Rectal smooth muscle tissue (tissue), 1 donor: ENCODE measurements around the gene LAPTM4A.
"Not testable (repeated sequence)": the region's sequence is repeated elsewhere in the genome, so short reads cannot be mapped to it uniquely, and the experiment has no call there.

Experiments
- H3K27ac ChIP-seq: one replicate; pipeline ENCODE4 v1.7.0; 2013; ENCODE audit warnings: low read depth, low read length, inconsistent platforms
- H3K27me3 ChIP-seq: one replicate; pipeline ENCODE4 v1.7.0; 2013; ENCODE audit warnings: low read length; ENCODE audit not compliant: control insufficient read depth, insufficient read depth
- H3K36me3 ChIP-seq: one replicate; pipeline ENCODE4 v1.7.0; 2013; ENCODE audit warnings: low read length; ENCODE audit not compliant: control insufficient read depth, insufficient read depth
- H3K4me1 ChIP-seq: one replicate; pipeline ENCODE4 v1.7.0; 2013; ENCODE audit warnings: low read length; ENCODE audit not compliant: control insufficient read depth, insufficient read depth
- H3K4me3 ChIP-seq: one replicate; pipeline ENCODE4 v1.7.0; 2013; ENCODE audit warnings: low read length
- H3K9ac ChIP-seq: one replicate; pipeline ENCODE4 v1.7.0; 2013; ENCODE audit warnings: low read length

LAPTM4A gene

GRCh38 chr2:20089715-20090464, 38.5 kb upstream of the LAPTM4A start:
- H3K4me1 ChIP-seq, result peaks cover 8% of the 10 kb centered on the region
- H3K9ac ChIP-seq, result no peak overlapping the region
- no peaks in the 10 kb centered on the region for H3K36me3 ChIP-seq
- H3K27ac ChIP-seq, result no peak overlapping the region
- H3K4me3 ChIP-seq, result no peak overlapping the region
- H3K27me3 ChIP-seq, result no peaks in the 10 kb centered on the region

- H3K27me3 ChIP-seq, H3K4me1 ChIP-seq, H3K4me3 ChIP-seq, H3K36me3 ChIP-seq, H3K9ac ChIP-seq, H3K27ac ChIP-seq: not testable (repeated sequence)
These were observed 34.5 kb upstream of the LAPTM4A start for GRCh38 chr2:20085909-20086308.

- not testable (repeated sequence) for H3K36me3 ChIP-seq, H3K27me3 ChIP-seq, H3K27ac ChIP-seq, H3K4me3 ChIP-seq, H3K4me1 ChIP-seq, H3K9ac ChIP-seq
These were observed 31.4 kb upstream of the LAPTM4A start for GRCh38 chr2:20082812-20083211.

GRCh38 chr2:20081841-20082240, 30.4 kb upstream of the LAPTM4A start:
- Histone ChIP-seq H3K4me1 (no peaks in the 10 kb centered on the region), H3K27me3 (no peaks in the 10 kb centered on the region), H3K36me3 (no peaks in the 10 kb centered on the region), H3K9ac (no peak overlapping the region), H3K4me3 (no peak overlapping the region), H3K27ac (no peak overlapping the region)

GRCh38 chr2:20080839-20081415, 29.5 kb upstream of the LAPTM4A start:
- no peaks in the 10 kb centered on the region for H3K4me1 ChIP-seq
- no peak overlapping the region for H3K4me3 ChIP-seq
- H3K9ac ChIP-seq, result no peak overlapping the region
- H3K27me3 ChIP-seq, result no peaks in the 10 kb centered on the region
- H3K36me3 ChIP-seq, result no peaks in the 10 kb centered on the region
- no peak overlapping the region for H3K27ac ChIP-seq

GRCh38 chr2:20080428-20080827, 29.0 kb upstream of the LAPTM4A start:
- no peak overlapping the region for H3K27ac ChIP-seq
- H3K27me3 ChIP-seq, result no peaks in the 10 kb centered on the region
- no peaks in the 10 kb centered on the region for H3K36me3 ChIP-seq
- H3K4me3 ChIP-seq, result no peak overlapping the region
- no peak overlapping the region for H3K9ac ChIP-seq
- H3K4me1 ChIP-seq, result no peaks in the 10 kb centered on the region

GRCh38 chr2:20079546-20080115, 28.2 kb upstream of the LAPTM4A start:
- no peak overlapping the region for H3K4me3 ChIP-seq
- H3K27ac ChIP-seq, result no peak overlapping the region
- no peak overlapping the region for H3K9ac ChIP-seq
- no peaks in the 10 kb centered on the region for H3K27me3 ChIP-seq
- H3K36me3 ChIP-seq, result no peaks in the 10 kb centered on the region
- no peaks in the 10 kb centered on the region for H3K4me1 ChIP-seq

GRCh38 chr2:20077411-20077940, 26.0 kb upstream of the LAPTM4A start:
- H3K27me3 ChIP-seq, result no peaks in the 10 kb centered on the region
- no peak overlapping the region for H3K9ac ChIP-seq
- no peak overlapping the region for H3K27ac ChIP-seq
- H3K36me3 ChIP-seq, result no peaks in the 10 kb centered on the region
- H3K4me1 ChIP-seq, result peaks cover 3% of the 10 kb centered on the region
- no peak overlapping the region for H3K4me3 ChIP-seq

GRCh38 chr2:20076757-20077156, 25.3 kb upstream of the LAPTM4A start:
- Histone ChIP-seq H3K27ac (no peak overlapping the region), H3K4me1 (peaks cover 6% of the 10 kb centered on the region), H3K9ac (no peak overlapping the region), H3K36me3 (no peaks in the 10 kb centered on the region), H3K4me3 (no peak overlapping the region), H3K27me3 (no peaks in the 10 kb centered on the region)

- H3K4me1 ChIP-seq, result peaks cover 14% of the 10 kb centered on the region
- H3K9ac ChIP-seq, result no peak overlapping the region
- no peak overlapping the region for H3K27ac ChIP-seq
- no peaks in the 10 kb centered on the region for H3K27me3 ChIP-seq
- no peak overlapping the region for H3K4me3 ChIP-seq
- no peaks in the 10 kb centered on the region for H3K36me3 ChIP-seq
These were observed 23.5 kb upstream of the LAPTM4A start for GRCh38 chr2:20074901-20075300.

GRCh38 chr2:20074046-20074648, 22.7 kb upstream of the LAPTM4A start:
- not testable (repeated sequence) for H3K27me3 ChIP-seq, H3K27ac ChIP-seq, H3K9ac ChIP-seq, H3K4me3 ChIP-seq, H3K36me3 ChIP-seq
- H3K4me1 ChIP-seq, result peaks cover 14% of the 10 kb centered on the region

GRCh38 chr2:20073460-20073859, 22.0 kb upstream of the LAPTM4A start:
- H3K9ac ChIP-seq, result no peak overlapping the region
- no peaks in the 10 kb centered on the region for H3K36me3 ChIP-seq
- H3K27me3 ChIP-seq, result no peaks in the 10 kb centered on the region
- no peak overlapping the region for H3K27ac ChIP-seq
- no peak overlapping the region for H3K4me3 ChIP-seq
- H3K4me1 ChIP-seq, result peaks cover 15% of the 10 kb centered on the region
